Gastrocnemius medialis (tissue), 4 donors: ENCODE data around the gene R3HDM2.

Experiments
- POLR2A ChIP-seq, 2 donors: fragments of 450-650 bp; IDR thresholded peaks; one replicate each; pipeline ENCODE4 v1.6.1; 2017; ENCODE audit warnings: antibody characterized with exemption in 2 of 2, mild to moderate bottlenecking in 2 of 2, moderate library complexity in 2 of 2
- TF ChIP-seq, protein P1 (sequence below), 5 experiments: fragments of 450-650 bp in 3 of 5; fragments of 200-600 bp in 2 of 5; sonication (generic) in 2 of 5; IDR thresholded peaks in 4 of 5; conservative IDR thresholded peaks in 1 of 5; 1 replicate in 4 of 5; 2 replicates in 1 of 5; pipeline ENCODE4 v1.5.1; 2016 to 2019; ENCODE audit warnings: antibody characterized with exemption in 5 of 5, mild to moderate bottlenecking in 3 of 5, moderate library complexity in 3 of 5

DNA sequence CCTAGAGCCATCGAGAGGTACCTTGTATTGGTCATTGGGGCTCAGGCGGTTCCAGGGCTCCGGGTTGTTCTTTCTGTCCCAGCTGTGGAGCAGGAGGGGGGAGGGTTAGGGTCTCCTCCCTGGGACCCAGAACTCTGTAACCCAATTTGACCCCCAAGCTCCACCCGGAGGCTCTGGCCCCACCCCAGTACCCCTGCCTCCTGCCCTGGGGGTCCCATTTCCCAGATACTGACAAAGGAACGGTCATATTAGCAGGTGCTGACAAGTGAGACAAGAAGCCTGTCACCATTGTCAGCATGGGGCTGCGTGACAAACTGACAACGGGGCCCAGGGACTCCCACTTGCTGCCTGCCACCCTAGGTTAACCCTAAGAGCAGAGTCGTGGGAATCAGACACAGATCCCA is 195.1 kb downstream of the R3HDM2 start:
- TF ChIP-seq, protein P1, sequence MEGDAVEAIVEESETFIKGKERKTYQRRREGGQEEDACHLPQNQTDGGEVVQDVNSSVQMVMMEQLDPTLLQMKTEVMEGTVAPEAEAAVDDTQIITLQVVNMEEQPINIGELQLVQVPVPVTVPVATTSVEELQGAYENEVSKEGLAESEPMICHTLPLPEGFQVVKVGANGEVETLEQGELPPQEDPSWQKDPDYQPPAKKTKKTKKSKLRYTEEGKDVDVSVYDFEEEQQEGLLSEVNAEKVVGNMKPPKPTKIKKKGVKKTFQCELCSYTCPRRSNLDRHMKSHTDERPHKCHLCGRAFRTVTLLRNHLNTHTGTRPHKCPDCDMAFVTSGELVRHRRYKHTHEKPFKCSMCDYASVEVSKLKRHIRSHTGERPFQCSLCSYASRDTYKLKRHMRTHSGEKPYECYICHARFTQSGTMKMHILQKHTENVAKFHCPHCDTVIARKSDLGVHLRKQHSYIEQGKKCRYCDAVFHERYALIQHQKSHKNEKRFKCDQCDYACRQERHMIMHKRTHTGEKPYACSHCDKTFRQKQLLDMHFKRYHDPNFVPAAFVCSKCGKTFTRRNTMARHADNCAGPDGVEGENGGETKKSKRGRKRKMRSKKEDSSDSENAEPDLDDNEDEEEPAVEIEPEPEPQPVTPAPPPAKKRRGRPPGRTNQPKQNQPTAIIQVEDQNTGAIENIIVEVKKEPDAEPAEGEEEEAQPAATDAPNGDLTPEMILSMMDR (IDR thresholded peaks at IDR 0.05 in 4 of 5, conservative IDR thresholded peaks at IDR 0.05 in 1 of 5), result no peak
- no peak for TF ChIP-seq POLR2A (IDR thresholded peaks at IDR 0.05)
